Esophagus muscularis mucosa (tissue), 4 donors: ENCODE data around the gene IMPA2. TPM values are rescaled to one million over a fixed set of nuclear protein-coding genes. Genes with fewer than 3 reads are reported as not detected.
A peak's percentile ranks its signal among the peaks of the same experiment; 100 is the strongest.

Experiments
- DNase-seq: peaks from one replicate; pipeline ENCODE4 v3.0.0-alpha.2; 2017; ENCODE audit errors: extremely low spot score
- H3K27ac ChIP-seq, 4 donors: fragments of 200-600 bp; sonication (generic); replicated peaks in 1 of 4; 1 replicate in 3 of 4; 2 replicates in 1 of 4; pipeline ENCODE4 v1.5.1; 2016 to 2019; ENCODE audit warnings: mild to moderate bottlenecking in 1 of 4
- H3K27me3 ChIP-seq, 4 donors: fragments of 200-600 bp; sonication (generic); one replicate each; pipeline versions ENCODE4 v1.5.1 to v1.6.0; 2016 to 2019
- H3K36me3 ChIP-seq, 4 donors: fragments of 200-600 bp; sonication (generic); one replicate each; pipeline ENCODE4 v1.5.1; 2016 to 2019
- H3K4me1 ChIP-seq, 4 donors: fragments of 200-600 bp; sonication (generic); one replicate each; pipeline ENCODE4 v1.5.1; 2016 to 2019
- H3K4me3 ChIP-seq, 4 donors: fragments of 200-600 bp; sonication (generic); 1 replicate in 2 of 4; 2 replicates in 2 of 4; pipeline ENCODE4 v1.5.1; 2016 to 2019; ENCODE audit warnings: mild to moderate bottlenecking in 4 of 4, moderate library complexity in 1 of 4
- H3K9me3 ChIP-seq, 4 donors: fragments of 200-600 bp; sonication (generic); 1 replicate in 3 of 4; 2 replicates in 1 of 4; pipeline ENCODE4 v1.5.1; 2016 to 2019
- EP300 ChIP-seq: sonication (generic); formaldehyde crosslinking; IDR thresholded peaks from one replicate; pipeline ENCODE4 v1.6.1; 2017; ENCODE audit warnings: antibody characterized with exemption
- POLR2A ChIP-seq: fragments of 450-650 bp; IDR thresholded peaks from one replicate; pipeline ENCODE4 v1.6.1; 2017; ENCODE audit warnings: antibody characterized with exemption, moderate library complexity, mild to moderate bottlenecking, low read depth
- POLR2AphosphoS5 ChIP-seq, 2 donors: sonication (generic); formaldehyde crosslinking; IDR thresholded peaks; one replicate each; pipeline ENCODE4 v1.6.1; 2017; ENCODE audit warnings: antibody characterized with exemption in 2 of 2
- WGBS: methylation state at CpG from one replicate; pipeline ENCODE4 v1.1.5; 2018; 5-methylcytosine and 5-hydroxymethylcytosine counted together
- intact Hi-C: fragments of 100-400 bp; cut with DNase I; formaldehyde crosslinking; loops from one replicate; pipeline ENCODE4 v1.15.1; 2023
- total RNA-seq, 4 donors: library from RNA; depleted of rRNA; stranded (reverse); fragments of >200 nt; gene quantifications; one replicate each; pipeline versions ENCODE4 v1.1.0 to v1.2.1, GENCODE V29; 2016
- TF ChIP-seq, protein P1 (sequence below), 3 experiments: fragments of 200-600 bp in 2 of 3; fragments of 450-650 bp in 1 of 3; sonication (generic) in 2 of 3; IDR thresholded peaks; one replicate each; pipeline ENCODE4 v1.5.1; 2017 to 2019; ENCODE audit warnings: antibody characterized with exemption in 3 of 3, mild to moderate bottlenecking in 2 of 3, moderate library complexity in 1 of 3

The IMPA2 gene
- total RNA-seq, 4 donors from 2014 or later: 90.1 to 317 (median 165) TPM

GRCh38 chr18:12014086-12014485 lies 32.8 kb downstream of the IMPA2 start:
- DNase-seq: no peak
- Histone ChIP-seq H3K27me3 (no peaks in the 10 kb centered on the region), H3K36me3 (peaks cover 16 to 83% (median 58%) of the 10 kb centered on the region in 4 donors), H3K9me3 (no peaks in the 10 kb centered on the region), H3K27ac (peak overlapping the region; percentile 49 to 82 (median 73)), H3K4me3 (no peak overlapping the region), H3K4me1 (peaks cover 32 to 54% (median 35%) of the 10 kb centered on the region in 4 donors)
- intact Hi-C loops: no loop called here
- WGBS: 82% methylated on average over 17 of the region's 17 CpGs
- TF ChIP-seq POLR2AphosphoS5 (IDR thresholded peaks at IDR 0.05): no peak
- no peak for TF ChIP-seq EP300
- TF ChIP-seq POLR2A: no peak
- TF ChIP-seq, protein P1, sequence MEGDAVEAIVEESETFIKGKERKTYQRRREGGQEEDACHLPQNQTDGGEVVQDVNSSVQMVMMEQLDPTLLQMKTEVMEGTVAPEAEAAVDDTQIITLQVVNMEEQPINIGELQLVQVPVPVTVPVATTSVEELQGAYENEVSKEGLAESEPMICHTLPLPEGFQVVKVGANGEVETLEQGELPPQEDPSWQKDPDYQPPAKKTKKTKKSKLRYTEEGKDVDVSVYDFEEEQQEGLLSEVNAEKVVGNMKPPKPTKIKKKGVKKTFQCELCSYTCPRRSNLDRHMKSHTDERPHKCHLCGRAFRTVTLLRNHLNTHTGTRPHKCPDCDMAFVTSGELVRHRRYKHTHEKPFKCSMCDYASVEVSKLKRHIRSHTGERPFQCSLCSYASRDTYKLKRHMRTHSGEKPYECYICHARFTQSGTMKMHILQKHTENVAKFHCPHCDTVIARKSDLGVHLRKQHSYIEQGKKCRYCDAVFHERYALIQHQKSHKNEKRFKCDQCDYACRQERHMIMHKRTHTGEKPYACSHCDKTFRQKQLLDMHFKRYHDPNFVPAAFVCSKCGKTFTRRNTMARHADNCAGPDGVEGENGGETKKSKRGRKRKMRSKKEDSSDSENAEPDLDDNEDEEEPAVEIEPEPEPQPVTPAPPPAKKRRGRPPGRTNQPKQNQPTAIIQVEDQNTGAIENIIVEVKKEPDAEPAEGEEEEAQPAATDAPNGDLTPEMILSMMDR (IDR thresholded peaks at IDR 0.05): no peak

DNA sequence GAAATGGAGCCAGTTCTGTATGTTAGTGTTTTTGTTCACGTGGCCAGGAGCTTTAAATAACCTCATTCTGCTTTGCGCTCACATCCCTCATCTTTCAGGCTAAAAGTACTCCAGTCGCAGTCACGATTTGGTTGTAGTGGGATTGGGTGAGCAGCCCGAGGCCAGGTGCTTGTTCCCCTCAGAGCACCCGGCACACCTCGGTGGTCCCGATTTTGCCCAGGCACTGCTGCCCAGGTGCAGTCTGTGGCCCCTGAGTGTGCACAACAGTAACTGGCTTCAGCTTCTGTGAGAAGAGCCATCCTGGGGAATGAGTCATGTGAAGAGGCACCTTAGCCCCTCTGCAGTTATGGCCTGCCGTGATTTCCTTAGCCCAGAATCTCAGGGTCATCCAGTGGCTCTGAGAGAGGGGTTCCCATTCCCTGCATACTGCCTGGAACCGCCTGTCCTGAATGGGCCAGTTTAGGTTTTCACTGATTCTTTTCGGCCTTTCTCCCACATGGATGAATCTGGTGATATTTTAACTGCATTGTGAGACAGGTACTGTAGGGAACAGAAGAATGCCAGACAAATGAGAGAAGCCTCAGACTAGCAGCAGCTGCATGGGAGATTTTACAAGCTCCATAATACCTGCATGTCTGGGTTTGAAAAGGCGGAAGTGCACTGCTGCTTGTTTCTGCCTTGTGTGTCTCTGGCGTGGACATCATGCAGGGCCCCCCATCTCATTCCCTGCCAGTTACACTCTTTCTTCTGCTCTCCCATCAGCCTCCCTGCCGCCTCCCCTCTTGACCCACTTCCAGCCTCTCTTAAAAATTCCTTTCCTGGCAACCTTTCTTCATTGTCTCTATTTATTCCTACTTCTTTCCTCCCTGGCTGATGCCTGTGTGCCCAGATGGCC lies 33.5 kb downstream of the IMPA2 start:
- Histone ChIP-seq H3K27ac (peak overlapping the region; percentile 49 to 82 (median 73)), H3K27me3 (no peaks in the 10 kb centered on the region), H3K9me3 (no peaks in the 10 kb centered on the region), H3K4me3 (no peak overlapping the region), H3K4me1 (peaks cover 32 to 54% (median 35%) of the 10 kb centered on the region in 4 donors), H3K36me3 (peaks cover 16 to 77% (median 53%) of the 10 kb centered on the region in 4 donors)
- intact Hi-C loops: no loop called here
- WGBS: 80% methylated on average over 11 of the region's 14 CpGs
- DNase-seq: no peak
- no peak for TF ChIP-seq EP300
- no peak for TF ChIP-seq POLR2AphosphoS5 (IDR thresholded peaks at IDR 0.05)
- TF ChIP-seq POLR2A: no peak
- TF ChIP-seq, protein P1 (IDR thresholded peaks at IDR 0.05): no peak

DNA sequence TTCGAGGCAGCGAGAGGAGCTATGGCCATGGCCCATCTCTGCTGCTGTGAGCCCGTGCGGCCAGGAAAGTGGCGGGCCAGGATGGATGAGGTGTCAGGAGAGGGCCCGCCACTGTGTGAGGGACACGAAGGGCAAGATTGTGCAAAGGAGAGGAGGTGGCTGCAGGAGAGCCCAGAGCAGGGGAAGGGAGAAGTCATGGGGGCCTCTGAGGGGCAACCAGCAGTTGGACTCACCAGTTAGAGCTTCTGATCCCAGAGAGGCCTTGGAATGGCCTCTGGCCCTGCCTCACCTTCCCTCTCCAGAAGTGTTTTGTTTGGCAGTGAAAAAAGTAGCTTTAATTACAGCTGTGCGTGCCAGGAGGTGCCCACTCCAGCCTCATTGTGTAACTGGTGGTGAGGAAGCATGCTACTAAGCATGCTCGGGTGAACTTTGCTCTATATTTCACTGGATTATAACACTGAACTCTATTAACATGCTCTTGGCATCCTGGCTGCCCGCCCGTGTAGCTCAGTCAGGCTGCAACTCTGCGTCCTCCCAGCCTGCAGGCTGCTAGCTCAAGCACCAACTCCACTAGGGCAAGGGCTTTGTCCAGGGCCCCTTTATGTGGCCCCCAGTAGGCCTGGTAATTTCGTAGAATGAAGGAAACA lies 34.2 kb downstream of the IMPA2 start:
- H3K9me3 ChIP-seq: no peaks in the 10 kb centered on the region
- peaks cover 16 to 73% (median 45%) of the 10 kb centered on the region in 4 donors for H3K36me3 ChIP-seq
- no peak overlapping the region for H3K4me3 ChIP-seq
- WGBS: 48% methylated on average over 8 of the region's 13 CpGs
- TF ChIP-seq POLR2A (no peak), POLR2AphosphoS5 (IDR thresholded peaks at IDR 0.05) (peak in 1 of 2 donors; percentile 63)
- intact Hi-C loops: no loop called here
- no peak for DNase-seq
- H3K4me1 ChIP-seq: peaks cover 32 to 54% (median 35%) of the 10 kb centered on the region in 4 donors
- peak overlapping the region; percentile 49 to 82 (median 73) for H3K27ac ChIP-seq
- no peaks in the 10 kb centered on the region for H3K27me3 ChIP-seq

DNA sequence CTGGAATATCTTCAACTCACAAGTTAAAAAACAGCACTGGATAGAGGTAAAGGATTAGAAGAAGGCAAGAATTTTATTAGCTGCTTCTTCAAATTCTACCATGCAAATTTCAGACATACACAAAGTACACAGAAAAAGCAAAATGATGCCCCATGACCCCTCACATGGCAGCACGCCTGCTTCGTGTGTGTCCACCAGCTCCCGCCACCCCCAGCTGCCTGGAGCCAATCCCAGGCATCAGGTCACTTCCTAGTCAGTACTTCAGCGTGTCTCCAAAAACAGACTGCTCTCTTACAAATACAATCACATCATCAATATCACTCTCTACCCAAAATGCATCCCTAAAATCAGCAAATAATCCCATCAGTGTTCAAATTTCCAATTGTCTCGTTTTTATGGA lies 35.8 kb downstream of the IMPA2 start:
- Histone ChIP-seq H3K9me3 (no peaks in the 10 kb centered on the region), H3K27ac (peak overlapping the region in 2 of 4 donors; percentile 40 to 80), H3K27me3 (no peaks in the 10 kb centered on the region), H3K36me3 (peaks cover 13 to 66% (median 39%) of the 10 kb centered on the region in 4 donors), H3K4me1 (peaks cover 32 to 54% (median 35%) of the 10 kb centered on the region in 4 donors), H3K4me3 (no peak overlapping the region)
- TF ChIP-seq, protein P1 (IDR thresholded peaks at IDR 0.05): no peak
- no peak for TF ChIP-seq EP300
- no peak for TF ChIP-seq POLR2AphosphoS5 (IDR thresholded peaks at IDR 0.05)
- no peak for TF ChIP-seq POLR2A
- WGBS: 80% methylated on average over 5 of the region's 5 CpGs
- intact Hi-C loops: no loop called here
- DNase-seq: no peak

DNA sequence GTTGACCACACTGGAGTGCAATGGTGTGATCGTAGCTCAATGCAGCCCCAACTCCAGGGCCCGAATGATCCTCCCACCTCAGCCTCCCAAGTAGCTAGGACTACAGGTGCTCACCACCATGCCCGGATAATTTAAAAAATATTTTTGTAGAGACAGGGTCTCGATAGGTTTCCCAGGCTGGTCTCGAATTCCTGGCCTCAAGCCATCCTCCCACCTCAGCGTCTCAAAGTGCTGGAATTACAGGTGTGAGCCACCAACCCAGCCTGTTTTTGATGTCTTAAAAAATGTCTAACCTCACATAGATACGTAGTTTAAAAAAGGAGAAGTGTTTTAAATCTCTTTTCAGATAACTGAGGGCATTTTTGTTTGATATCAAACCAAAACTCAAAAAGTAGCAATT lies 37.6 kb downstream of the IMPA2 start:
- intact Hi-C loops: no loop called here
- no peak for DNase-seq
- Histone ChIP-seq H3K4me3 (no peak overlapping the region), H3K36me3 (peaks cover 17 to 55% (median 39%) of the 10 kb centered on the region in 4 donors), H3K4me1 (peaks cover 29 to 41% (median 32%) of the 10 kb centered on the region in 4 donors), H3K9me3 (no peaks in the 10 kb centered on the region), H3K27me3 (no peaks in the 10 kb centered on the region), H3K27ac (no peak overlapping the region)
- whole genome bisulfite sequencing: 85% methylated on average over 7 of the region's 7 CpGs
- TF ChIP-seq POLR2AphosphoS5 (IDR thresholded peaks at IDR 0.05) (no peak), POLR2A (no peak), EP300 (no peak)
- TF ChIP-seq, protein P1 (IDR thresholded peaks at IDR 0.05): no peak
